H1 (cell line): Measurements from ENCODE around the gene CDH16.

Experiments
- CBX5 ChIP-seq: fragments of 300-800, 300-1000 bp; sonication (generic); IDR thresholded peaks from 2 replicates; pipeline ENCODE4 v1.7.1; 2016; ENCODE audit warnings: antibody characterized with exemption, low read length, low read depth
- YY1 ChIP-seq: IDR thresholded peaks from 2 replicates; pipeline ENCODE4 v1.6.1; 2011; ENCODE audit warnings: low read depth, mild to moderate bottlenecking, low read length

- TF ChIP-seq YY1 (no peak), CBX5 (no peak)
Observed at GRCh38 chr16:66943426-66944053, 24.9 kb upstream of the CDH16 start.
